HG02798 (cell line): Measurements from ENCODE around the gene PGLYRP2.
"Not testable (repeated sequence)": the region's sequence is repeated elsewhere in the genome, so short reads cannot be mapped to it uniquely, and the experiment has no call there.

ENCODE experiments used
- ATAC-seq: cut with Tn5 transposase; IDR thresholded peaks from one replicate; pipeline ENCODE4 v1.9.1; 2021; ENCODE audit warnings: mild to moderate bottlenecking; ENCODE audit not compliant: unreplicated experiment, poor library complexity

The PGLYRP2 gene

DNA sequence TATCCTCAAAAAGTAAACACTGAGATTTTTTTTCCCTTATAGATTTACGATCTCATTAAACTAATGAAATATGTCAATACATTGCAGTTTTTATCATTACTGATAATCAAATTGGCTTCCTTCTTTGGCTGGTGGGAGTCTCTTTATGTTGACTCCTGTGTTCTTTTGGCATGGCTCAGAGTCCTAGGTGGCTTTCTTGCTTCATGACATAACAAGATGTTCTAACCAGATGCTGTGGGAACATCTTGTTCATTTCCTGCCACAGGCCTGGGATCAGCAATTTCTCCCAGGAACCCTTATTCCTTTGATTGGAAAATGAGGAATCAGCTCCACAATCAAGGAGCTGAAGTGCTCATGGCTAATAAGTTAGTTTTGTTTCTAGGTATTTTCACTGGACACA is 15.8 kb upstream of the PGLYRP2 start:
- no peak for ATAC-seq

DNA sequence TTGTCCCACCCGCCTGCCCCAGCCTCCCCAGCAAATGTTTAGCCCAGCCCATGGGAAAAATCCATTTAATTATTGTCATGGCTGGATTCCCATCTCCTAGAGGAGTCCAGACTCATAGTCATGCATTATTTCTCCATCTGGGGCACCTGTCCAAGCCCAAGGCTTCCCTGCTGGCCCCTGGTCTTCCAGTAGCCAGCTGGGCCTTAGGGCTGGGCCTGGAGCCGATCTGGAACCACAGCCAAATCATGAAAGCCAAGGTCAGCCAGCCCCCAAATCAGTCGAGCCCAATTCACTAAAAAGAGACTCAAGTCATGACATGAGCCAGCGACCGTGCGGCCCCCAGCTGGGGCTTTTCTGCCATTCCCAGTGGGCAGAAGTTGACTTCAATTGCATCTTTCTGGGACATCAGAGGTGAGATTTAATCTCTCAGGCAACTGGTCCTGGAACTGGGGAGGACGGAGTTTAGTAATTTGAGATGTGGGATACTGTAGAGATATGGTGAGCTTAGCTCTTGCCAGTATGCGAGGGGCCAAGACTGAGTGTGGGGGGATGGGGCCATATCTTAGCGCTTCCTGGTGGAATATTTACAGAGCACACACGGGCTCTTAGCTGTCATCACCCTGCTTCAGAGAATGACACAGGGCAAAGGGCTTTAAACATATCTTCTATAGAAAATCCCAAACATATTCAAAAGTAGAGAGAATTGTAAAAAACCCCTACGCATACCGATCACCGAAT is 9.4 kb upstream of the PGLYRP2 start:
- no peak for ATAC-seq

DNA sequence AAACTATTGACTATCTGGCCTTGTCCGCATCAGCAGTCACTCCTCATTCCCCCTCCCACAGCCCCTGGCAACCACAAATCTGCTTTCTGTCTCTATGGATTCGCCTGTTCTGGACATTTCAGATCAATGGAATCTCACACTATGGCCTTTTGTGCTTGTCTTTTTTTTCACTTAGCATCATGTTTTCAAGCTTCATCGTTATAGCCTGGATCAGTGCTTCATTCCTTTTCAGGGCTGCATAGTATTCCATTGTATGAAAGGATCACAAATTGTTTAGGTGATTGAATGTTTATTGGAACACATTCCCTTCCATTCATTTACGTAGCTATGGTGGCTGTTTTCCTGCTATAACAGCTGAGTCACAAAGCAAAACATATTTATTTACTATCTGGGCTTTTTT is 7.7 kb upstream of the PGLYRP2 start:
- ATAC-seq = no peak

DNA sequence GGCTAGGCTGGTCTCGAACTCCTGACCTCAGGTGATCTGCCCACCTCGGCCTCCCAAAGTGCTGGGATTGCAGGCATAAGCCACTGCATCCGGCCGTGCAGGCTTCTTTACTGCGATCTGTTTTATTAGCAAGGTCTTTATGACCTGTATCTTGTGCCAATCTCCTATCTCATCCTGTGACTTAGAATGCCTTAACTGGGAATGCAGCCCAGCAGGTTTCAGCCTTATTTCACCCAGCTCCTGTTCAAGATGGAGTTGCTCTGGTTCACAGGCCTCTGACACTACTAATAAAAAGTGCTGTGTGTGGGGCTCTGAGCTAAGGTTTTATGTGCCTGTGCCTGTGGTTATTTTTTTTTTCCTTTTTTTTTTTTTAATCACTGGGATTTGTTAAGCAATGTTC is 6.5 kb upstream of the PGLYRP2 start:
- not testable (repeated sequence) for ATAC-seq

DNA sequence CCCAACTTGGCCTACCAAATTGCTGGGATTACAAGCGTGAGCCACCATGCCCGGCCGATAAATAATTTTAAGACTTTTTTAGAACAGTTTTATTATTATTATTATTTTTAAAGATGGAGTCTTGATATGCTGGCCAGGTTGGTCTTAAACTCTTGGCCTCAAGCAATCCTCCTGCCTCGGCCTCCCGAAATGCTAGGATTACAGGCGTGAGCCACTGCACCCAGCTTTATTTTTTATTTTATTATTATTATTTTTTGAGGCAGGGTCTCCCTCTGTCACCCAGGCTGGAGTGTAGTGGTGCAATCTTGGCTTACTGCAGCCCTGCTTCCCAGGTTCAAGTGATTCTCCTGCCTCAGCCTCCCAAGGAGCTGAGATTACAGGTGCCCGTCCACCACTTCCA is 1.7 kb upstream of the PGLYRP2 start:
- not testable (repeated sequence) for ATAC-seq

DNA sequence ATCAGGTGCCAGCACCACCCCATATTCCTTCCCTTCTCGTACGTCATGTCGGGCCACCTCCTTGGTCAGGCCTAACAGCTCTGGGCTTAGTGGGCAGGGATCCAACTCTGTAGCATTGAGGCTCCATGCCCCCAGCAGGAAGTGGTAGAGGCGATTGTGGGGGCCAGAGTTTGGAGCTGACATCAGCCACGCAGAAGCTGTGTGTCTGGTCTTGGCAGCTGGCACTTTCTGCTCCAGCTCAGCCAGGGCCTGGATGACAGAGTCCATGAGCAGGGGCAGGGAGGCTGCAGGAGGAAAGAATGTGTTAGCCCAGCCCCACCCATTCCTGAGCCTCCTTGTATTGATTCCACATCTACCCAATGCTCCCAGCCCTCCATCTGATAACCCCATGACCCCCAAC is 3.0 kb downstream of the PGLYRP2 start:
- no peak for ATAC-seq

DNA sequence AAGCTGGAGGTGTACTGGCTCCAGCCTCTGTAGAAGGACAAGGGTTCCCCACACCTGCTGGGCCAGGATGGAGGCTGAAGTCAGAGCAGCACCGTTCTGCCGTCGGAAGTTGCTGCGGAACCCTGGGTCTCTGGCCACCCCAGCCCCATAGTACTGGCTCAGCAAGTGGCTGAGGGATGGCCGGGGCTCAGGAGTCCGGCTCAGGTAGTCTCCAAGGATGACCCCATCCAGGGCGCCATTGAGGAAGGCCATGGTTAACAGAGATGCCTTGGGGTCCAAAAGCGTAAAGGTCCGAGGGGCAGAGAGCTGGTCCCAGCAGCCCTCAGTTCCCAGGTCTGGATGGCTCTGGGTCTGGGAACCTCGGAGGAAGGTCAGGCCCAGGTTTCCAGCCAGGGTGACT is 3.7 kb downstream of the PGLYRP2 start:
- no peak for ATAC-seq

DNA sequence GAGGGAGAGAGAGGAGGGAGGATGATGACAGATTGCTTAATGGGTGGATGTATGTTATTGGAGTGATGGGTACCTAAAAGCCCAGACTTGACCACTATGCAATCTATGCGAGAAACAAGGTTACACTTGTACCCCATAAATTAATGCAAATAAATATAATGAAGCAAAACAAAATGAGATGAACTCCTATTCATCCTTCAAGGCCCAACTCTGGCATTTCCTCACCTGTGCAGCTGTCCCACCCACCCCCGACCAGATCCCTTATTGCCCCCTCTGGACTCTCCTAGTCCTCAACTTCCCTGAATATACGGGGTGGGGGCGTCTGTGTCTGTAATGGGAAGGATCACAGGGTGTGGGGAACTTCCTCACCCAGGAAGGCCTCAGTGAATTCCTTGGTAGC is 4.1 kb downstream of the PGLYRP2 start:
- no peak for ATAC-seq

DNA sequence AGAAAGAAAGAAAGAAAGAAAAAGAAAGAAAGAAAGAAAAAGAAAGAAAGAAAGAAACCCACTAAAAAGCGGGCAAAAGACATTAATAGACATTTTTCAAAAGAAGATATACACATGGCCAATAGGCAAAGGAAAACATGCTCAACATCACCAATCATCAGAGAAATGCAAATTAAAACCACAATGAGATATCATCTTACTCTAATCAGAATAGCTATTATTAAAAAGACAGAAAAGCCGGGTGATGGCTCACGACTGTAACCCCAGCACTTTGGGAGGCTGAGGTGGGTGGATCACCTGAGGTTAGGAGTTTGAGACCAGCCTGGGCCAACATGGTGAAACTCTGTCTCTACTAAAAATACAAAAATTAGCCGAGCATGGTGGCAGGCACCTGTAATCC is 5.5 kb downstream of the PGLYRP2 start:
- not testable (repeated sequence) for ATAC-seq

DNA sequence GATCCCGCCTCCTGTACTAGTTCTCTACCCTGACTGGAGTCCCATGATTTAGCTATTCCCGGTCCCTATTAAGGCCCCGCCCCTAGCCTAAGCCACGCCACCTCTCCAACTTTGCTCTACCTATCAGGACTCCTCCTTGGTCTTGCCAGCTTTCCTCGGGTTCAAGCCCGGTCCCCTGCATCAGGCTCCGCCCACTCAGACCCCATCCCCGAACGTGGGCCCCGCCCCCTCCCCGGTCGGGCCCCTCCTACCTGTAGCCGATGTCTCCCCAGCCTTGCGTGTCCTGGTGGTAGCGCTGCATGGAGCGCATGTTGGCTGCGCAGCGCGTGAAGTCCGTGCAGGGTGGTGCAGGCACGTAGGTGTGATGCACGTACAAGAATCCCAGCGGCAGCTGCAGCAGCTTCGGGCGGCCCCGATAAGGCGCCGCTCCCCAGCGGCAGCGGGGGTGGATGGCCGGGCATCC is 7.6 kb downstream of the PGLYRP2 start:
- ATAC-seq = no peak

DNA sequence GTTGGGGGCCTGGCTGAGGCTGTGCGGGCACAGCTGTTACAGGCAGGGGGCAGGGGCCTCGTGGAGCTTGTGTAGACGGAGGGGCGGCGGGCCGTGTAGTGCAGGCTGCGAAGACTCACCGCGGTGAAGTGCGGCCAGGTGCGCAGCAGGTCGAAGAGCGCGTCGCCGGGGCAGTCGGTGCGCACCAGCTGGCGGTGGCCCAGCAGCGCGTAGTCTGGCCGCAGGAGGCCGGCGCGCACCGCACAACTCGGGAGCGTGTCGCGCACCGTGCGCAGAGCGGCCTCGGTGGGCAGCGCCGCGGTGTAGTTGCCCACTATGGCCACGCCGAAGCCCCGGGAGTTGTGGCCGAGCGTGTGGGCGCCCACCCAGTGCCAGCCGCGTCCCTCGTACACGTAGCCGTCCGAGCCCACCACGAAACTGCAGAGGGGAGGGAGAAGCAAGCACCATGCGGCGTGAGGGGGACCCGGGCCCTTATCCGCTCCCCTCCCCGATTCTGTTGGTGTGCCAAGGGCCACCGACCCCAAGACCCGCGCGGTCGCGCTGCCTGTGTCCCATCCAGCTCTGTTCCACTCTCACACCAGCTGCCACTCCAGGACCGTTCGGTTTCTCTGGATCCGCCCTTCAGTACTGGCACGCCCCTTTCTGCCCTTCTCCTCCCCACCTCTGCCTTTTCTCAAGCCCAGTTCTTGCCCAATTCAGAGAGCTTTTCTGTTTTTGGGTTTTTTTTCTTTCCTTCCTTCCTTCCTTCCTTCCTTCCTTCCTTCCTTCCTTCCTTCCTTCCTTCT is 9.6 kb downstream of the PGLYRP2 start:
- no peak for ATAC-seq

DNA sequence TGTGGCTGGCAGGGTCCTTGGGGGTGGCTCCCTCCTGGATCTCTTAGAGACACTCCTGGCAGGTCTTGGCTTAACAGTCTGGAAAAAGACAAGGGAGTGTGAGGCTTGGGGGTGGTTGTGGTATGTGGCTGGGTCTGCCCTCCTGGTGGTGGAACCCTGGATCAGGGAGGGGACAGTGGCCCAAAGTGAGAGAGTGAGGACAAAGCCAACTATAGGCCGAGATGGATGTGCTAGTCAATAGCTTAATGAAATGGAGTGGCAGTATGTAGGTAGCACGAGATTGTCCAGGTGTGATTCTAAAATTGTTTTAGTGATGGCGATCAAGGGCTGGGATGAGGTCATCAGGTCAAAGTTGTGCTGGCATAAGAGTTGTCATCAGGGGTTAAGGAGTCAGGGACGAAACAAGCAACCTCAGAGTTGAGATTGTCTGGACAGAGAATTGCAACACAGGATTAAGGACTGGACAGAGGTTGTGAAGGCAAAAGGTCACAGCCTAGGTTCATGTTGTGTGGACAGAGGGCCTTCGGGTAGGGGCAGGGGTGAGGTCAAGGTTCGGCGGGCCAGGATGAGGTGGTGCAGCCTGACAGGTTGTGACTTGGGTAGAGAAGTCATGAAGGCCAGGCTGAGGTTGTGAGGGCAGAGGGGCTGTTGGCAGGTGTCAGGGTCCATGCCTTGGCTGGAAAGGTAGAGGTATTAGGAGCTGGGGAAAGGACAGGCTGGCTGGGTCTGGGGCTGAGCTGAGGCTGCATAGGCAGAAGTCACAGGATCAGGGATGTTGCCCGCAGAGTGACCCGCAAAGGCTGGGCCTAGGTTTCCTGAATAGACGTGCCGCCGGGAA is 10.4 kb downstream of the PGLYRP2 start:
- ATAC-seq = no peak

DNA sequence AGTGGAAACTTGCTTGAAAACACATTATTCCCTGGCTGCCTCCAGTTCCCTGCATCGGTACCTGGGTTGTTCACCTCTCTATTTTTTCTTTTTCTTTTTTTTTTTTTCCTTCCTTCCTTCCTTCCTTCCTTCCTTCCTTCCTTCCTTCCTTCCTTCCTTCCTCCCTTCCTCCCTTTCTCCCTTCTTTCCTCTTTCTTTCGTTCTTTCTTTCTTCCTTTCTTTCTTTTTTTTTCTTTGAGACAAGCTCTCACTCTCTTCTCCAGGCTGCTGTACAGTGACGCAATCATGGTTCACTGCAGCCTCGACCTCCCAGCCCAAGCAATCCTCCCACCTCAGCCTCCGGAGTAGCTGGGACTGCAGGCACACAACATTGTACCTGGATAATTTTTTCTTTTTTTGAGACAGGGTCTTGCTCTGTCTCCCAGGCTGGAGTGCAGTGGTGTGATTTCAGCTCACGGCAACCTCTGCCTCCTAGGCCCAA is 11.5 kb downstream of the PGLYRP2 start:
- ATAC-seq = no peak

DNA sequence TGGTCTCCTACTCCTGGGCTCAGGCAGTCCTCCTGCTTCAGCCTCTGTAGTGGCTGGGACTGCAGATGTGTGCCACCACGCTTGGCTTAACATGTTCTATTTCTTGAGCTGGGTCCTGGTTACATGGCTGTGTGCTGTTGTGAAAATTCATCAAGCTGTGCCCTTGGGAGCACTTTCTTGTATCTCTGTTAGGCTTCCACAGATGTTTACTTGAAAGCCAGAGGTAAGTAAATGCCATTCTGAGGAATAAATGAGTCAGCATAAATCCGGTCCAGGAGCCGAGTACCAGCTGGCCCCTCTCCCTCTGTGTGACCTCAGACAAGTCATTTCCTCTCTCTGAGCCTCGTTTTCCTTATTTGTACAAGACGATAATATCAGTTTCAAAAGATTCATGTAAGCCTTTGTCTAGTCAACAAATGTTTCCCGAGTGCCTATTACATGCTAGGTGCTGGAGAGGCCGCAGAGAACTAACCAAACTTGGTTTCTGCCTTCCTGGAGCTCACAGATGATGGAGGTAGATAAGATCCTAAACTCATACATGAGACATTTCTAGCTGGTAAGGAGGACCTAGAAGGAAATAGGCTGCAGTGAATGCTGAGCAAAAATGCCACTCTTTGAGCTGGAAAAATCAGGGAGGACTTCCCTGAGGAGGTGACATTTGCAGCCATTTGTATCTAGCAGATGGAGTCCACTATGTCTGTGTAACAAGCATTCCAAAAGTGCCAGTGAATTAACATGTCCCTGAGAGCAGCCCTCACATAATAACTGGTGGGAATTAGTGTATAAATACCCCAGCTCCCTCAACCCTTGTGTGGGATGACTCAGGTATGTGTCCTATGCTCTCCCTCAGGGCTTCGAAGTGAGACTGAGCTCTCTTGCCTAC is 12.2 kb downstream of the PGLYRP2 start:
- ATAC-seq = no peak

DNA sequence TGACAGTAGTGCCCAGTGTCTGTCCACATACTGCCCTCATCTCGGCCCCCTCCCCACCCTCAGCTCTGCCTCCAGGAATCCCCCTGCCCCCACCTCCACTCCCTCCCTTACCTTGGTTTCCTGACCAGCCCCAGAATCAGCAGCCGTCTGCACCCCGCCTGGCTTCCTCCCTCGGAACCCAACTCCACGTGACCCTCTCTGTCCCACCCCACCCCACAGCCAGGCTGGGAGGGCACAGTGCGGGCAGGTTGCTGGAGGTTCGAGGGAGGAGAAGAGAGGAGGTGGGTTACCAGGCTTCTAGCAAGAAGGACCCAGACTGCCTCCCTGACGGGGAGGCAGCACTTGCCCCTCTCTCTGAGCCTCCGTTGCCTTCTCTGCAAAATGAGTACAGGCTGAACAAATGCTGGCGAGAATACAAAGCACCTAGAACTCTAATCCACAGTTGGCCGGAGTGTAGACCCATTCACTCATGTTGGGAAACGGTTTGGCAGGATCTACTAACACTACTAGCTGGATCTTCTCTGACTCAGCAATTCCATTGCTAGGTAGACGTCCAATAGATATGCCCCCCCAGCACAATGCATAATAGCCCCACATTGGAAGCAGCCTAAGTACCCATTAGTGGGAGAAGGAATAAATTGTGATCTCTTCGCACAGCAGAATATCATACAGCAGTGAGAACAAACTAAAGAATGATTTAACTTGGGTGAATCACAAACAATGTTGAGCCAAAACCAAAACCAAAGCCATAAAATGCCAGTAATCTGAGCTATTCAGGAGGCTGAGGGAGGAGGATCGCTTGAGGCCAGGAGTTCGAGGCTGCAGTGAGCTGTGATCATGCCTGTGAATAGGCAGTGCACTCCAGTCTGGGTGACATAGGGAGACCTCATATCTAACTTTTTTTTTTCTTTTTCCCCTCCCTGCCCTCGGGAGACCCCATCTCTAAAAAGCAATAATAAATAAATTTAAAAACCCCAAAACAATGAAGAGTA is 14.6 kb downstream of the PGLYRP2 start, which contains the start of gene RASAL3:
RASAL3 (minus strand) TSS at position 151 of the 992 bp plus-strand sequence. CDS start 186 bp downstream, outside the sequence.
- ATAC-seq = peak; percentile 43

DNA sequence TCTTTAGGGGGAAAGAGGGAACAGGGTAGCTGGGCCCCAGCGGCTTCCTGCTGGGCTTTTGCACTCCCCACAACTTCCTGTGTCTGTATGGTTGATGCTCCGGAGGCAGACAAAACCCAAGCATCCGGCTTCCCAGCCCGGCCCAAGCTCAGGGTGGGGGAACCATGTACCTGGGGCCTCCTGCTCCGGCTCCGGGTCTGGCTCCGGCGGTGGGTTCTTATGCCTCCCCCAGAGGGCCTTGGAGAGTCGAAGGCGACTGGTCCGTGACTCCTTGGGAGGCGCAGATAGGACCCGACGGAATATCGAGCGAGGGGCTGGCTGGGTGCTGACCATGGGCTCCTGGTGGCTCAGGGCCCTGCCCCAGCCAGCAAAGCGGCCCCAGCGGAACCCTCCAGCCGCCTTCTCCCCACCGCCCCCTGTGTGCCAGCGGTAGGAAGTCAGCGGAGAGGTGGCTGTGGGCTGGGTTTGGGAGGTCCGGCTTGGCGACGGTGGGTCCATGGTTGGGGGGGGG is 15.4 kb downstream of the PGLYRP2 start:
- ATAC-seq = peak; percentile 56

DNA sequence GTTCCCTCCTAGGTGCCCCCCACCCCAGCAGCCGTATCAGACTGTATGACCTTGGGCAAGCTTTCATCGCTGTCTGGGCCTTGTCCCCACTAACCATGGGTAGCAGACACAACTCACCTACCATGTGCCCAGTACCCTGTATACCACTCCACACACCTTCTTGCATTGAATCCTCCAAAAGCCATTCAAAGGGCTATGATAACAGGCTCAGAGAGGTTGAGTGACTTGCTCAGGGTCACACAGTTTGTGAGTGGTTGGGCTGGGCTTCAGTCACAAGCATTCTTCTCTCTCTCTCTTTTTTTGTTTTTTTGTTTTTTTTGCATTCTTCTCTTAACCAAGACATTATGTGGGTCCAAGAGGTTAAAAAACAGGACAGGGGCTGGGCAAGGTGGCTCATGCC is 17.6 kb downstream of the PGLYRP2 start:
- no peak for ATAC-seq
